ENCODE data around the gene HYAL2.

Gene HYAL2

GRCh38 chr3:50358355-50358910 is 35.9 kb upstream of the HYAL2 start:
- Histone ChIP-seq H3K4me3 (ENCODE audit: low read length in 2 of 2) (peak overlapping the region; percentile 77 to 97), H3K36me3 (ENCODE audit: control insufficient read depth in 2 of 2, insufficient read depth in 2 of 2, low read length in 2 of 2) (peaks cover 7 to 28% of the 10 kb centered on the region in 2 donors), H3K4me1 (ENCODE audit: control insufficient read depth, insufficient read depth, low read length) (peaks cover 49% of the 10 kb centered on the region), H3K9ac (ENCODE audit: low read length in 2 of 2) (peak overlapping the region; percentile 81 to 98), H3K9me3 (ENCODE audit: control insufficient read depth in 2 of 2, low read length in 2 of 2) (no peaks in the 10 kb centered on the region), H3K27me3 (ENCODE audit: control insufficient read depth in 1 of 2, insufficient read depth in 2 of 2, low read length in 2 of 2) (no peaks in the 10 kb centered on the region), H3K27ac (ENCODE audit: low read length) (peak overlapping the region; percentile 86)

- Histone ChIP-seq H3K9ac (ENCODE audit: low read length in 2 of 2) (peak overlapping the region; percentile 80 to 81), H3K27me3 (ENCODE audit: control insufficient read depth in 1 of 2, insufficient read depth in 2 of 2, low read length in 2 of 2) (no peaks in the 10 kb centered on the region), H3K4me3 (ENCODE audit: low read length in 2 of 2) (peak overlapping the region; percentile 77 to 97), H3K4me1 (ENCODE audit: control insufficient read depth, insufficient read depth, low read length) (peaks cover 52% of the 10 kb centered on the region), H3K27ac (ENCODE audit: low read length) (peak overlapping the region; percentile 11), H3K9me3 (ENCODE audit: control insufficient read depth in 2 of 2, low read length in 2 of 2) (no peaks in the 10 kb centered on the region), H3K36me3 (ENCODE audit: control insufficient read depth in 2 of 2, insufficient read depth in 2 of 2, low read length in 2 of 2) (peaks cover 7 to 31% of the 10 kb centered on the region in 2 donors)
Measured at GRCh38 chr3:50357481-50357880, 34.9 kb upstream of the HYAL2 start.

- Histone ChIP-seq H3K4me1 (ENCODE audit: control insufficient read depth, insufficient read depth, low read length) (peaks cover 55% of the 10 kb centered on the region), H3K9ac (ENCODE audit: low read length in 2 of 2) (peak overlapping the region; percentile 80 to 81), H3K27ac (ENCODE audit: low read length) (no peak overlapping the region), H3K27me3 (ENCODE audit: control insufficient read depth in 1 of 2, insufficient read depth in 2 of 2, low read length in 2 of 2) (no peaks in the 10 kb centered on the region), H3K9me3 (ENCODE audit: control insufficient read depth in 2 of 2, low read length in 2 of 2) (no peaks in the 10 kb centered on the region), H3K4me3 (ENCODE audit: low read length in 2 of 2) (peak overlapping the region; percentile 77 to 97), H3K36me3 (ENCODE audit: control insufficient read depth in 2 of 2, insufficient read depth in 2 of 2, low read length in 2 of 2) (peaks cover 7 to 31% of the 10 kb centered on the region in 2 donors)
Measured at GRCh38 chr3:50356553-50356952, 34.0 kb upstream of the HYAL2 start.

GRCh38 chr3:50355829-50356552 is 33.4 kb upstream of the HYAL2 start:
- Histone ChIP-seq H3K9ac (ENCODE audit: low read length in 2 of 2) (peak overlapping the region; percentile 60 to 81), H3K4me3 (ENCODE audit: low read length in 2 of 2) (peak overlapping the region; percentile 77 to 97), H3K36me3 (ENCODE audit: control insufficient read depth in 2 of 2, insufficient read depth in 2 of 2, low read length in 2 of 2) (peaks cover 7 to 31% of the 10 kb centered on the region in 2 donors), H3K27ac (ENCODE audit: low read length) (no peak overlapping the region), H3K27me3 (ENCODE audit: control insufficient read depth in 1 of 2, insufficient read depth in 2 of 2, low read length in 2 of 2) (no peaks in the 10 kb centered on the region), H3K4me1 (ENCODE audit: control insufficient read depth, insufficient read depth, low read length) (peaks cover 61% of the 10 kb centered on the region), H3K9me3 (ENCODE audit: control insufficient read depth in 2 of 2, low read length in 2 of 2) (no peaks in the 10 kb centered on the region)

- H3K4me1 ChIP-seq (ENCODE audit: control insufficient read depth, insufficient read depth, low read length): peaks cover 67% of the 10 kb centered on the region
- peaks cover 7 to 31% of the 10 kb centered on the region in 2 donors for H3K36me3 ChIP-seq (ENCODE audit: control insufficient read depth in 2 of 2, insufficient read depth in 2 of 2, low read length in 2 of 2)
Measured at GRCh38 chr3:50354850-50355249, 32.3 kb upstream of the HYAL2 start.

GRCh38 chr3:50354186-50354764 is 31.7 kb upstream of the HYAL2 start:
- no peak overlapping the region for H3K27ac ChIP-seq (ENCODE audit: low read length)
- H3K4me1 ChIP-seq (ENCODE audit: control insufficient read depth, insufficient read depth, low read length): peaks cover 67% of the 10 kb centered on the region
- no peaks in the 10 kb centered on the region for H3K9me3 ChIP-seq (ENCODE audit: control insufficient read depth in 2 of 2, low read length in 2 of 2)
- no peak overlapping the region for H3K9ac ChIP-seq (ENCODE audit: low read length in 2 of 2)
- H3K27me3 ChIP-seq (ENCODE audit: control insufficient read depth in 1 of 2, insufficient read depth in 2 of 2, low read length in 2 of 2): no peaks in the 10 kb centered on the region
- H3K4me3 ChIP-seq (ENCODE audit: low read length in 2 of 2): no peak overlapping the region
- peaks cover 7 to 31% of the 10 kb centered on the region in 2 donors for H3K36me3 ChIP-seq (ENCODE audit: control insufficient read depth in 2 of 2, insufficient read depth in 2 of 2, low read length in 2 of 2)

More at GRCh38 chr3:50354850-50355249, 32.3 kb upstream of the HYAL2 start:
- H3K27me3 ChIP-seq (ENCODE audit: control insufficient read depth in 1 of 2, insufficient read depth in 2 of 2, low read length in 2 of 2): no peaks in the 10 kb centered on the region
- H3K4me3 ChIP-seq (ENCODE audit: low read length in 2 of 2): no peak overlapping the region
- no peak overlapping the region for H3K9ac ChIP-seq (ENCODE audit: low read length in 2 of 2)
- H3K27ac ChIP-seq (ENCODE audit: low read length): no peak overlapping the region
- H3K9me3 ChIP-seq (ENCODE audit: control insufficient read depth in 2 of 2, low read length in 2 of 2): no peaks in the 10 kb centered on the region

GRCh38 chr3:50353245-50354004 is 30.9 kb upstream of the HYAL2 start:
- Histone ChIP-seq H3K4me1 (ENCODE audit: control insufficient read depth, insufficient read depth, low read length) (peaks cover 65% of the 10 kb centered on the region), H3K9ac (ENCODE audit: low read length in 2 of 2) (no peak overlapping the region), H3K4me3 (ENCODE audit: low read length in 2 of 2) (no peak overlapping the region), H3K27ac (ENCODE audit: low read length) (no peak overlapping the region), H3K36me3 (ENCODE audit: control insufficient read depth in 2 of 2, insufficient read depth in 2 of 2, low read length in 2 of 2) (peaks cover 7 to 34% of the 10 kb centered on the region in 2 donors), H3K27me3 (ENCODE audit: control insufficient read depth in 1 of 2, insufficient read depth in 2 of 2, low read length in 2 of 2) (no peaks in the 10 kb centered on the region), H3K9me3 (ENCODE audit: control insufficient read depth in 2 of 2, low read length in 2 of 2) (no peaks in the 10 kb centered on the region)

GRCh38 chr3:50352781-50353180 is 30.2 kb upstream of the HYAL2 start:
- peaks cover 7 to 40% of the 10 kb centered on the region in 2 donors for H3K36me3 ChIP-seq (ENCODE audit: control insufficient read depth in 2 of 2, insufficient read depth in 2 of 2, low read length in 2 of 2)
- peaks cover 61% of the 10 kb centered on the region for H3K4me1 ChIP-seq (ENCODE audit: control insufficient read depth, insufficient read depth, low read length)
- no peaks in the 10 kb centered on the region for H3K27me3 ChIP-seq (ENCODE audit: control insufficient read depth in 1 of 2, insufficient read depth in 2 of 2, low read length in 2 of 2)
- H3K27ac ChIP-seq (ENCODE audit: low read length): no peak overlapping the region
- no peak overlapping the region for H3K9ac ChIP-seq (ENCODE audit: low read length in 2 of 2)
- no peak overlapping the region for H3K4me3 ChIP-seq (ENCODE audit: low read length in 2 of 2)
- H3K9me3 ChIP-seq (ENCODE audit: control insufficient read depth in 2 of 2, low read length in 2 of 2): no peaks in the 10 kb centered on the region

GRCh38 chr3:50351323-50351697 is 28.8 kb upstream of the HYAL2 start:
- peak overlapping the region; percentile 42 to 74 for H3K9ac ChIP-seq (ENCODE audit: low read length in 2 of 2)
- H3K9me3 ChIP-seq (ENCODE audit: control insufficient read depth in 2 of 2, low read length in 2 of 2): no peaks in the 10 kb centered on the region
- H3K27ac ChIP-seq (ENCODE audit: low read length): peak overlapping the region; percentile 90
- peaks cover 49% of the 10 kb centered on the region for H3K4me1 ChIP-seq (ENCODE audit: control insufficient read depth, insufficient read depth, low read length)
- H3K4me3 ChIP-seq (ENCODE audit: low read length in 2 of 2): peak overlapping the region; percentile 83 to 99
- H3K36me3 ChIP-seq (ENCODE audit: control insufficient read depth in 2 of 2, insufficient read depth in 2 of 2, low read length in 2 of 2): peaks cover 4 to 39% of the 10 kb centered on the region in 2 donors
- no peaks in the 10 kb centered on the region for H3K27me3 ChIP-seq (ENCODE audit: control insufficient read depth in 1 of 2, insufficient read depth in 2 of 2, low read length in 2 of 2)

GRCh38 chr3:50350527-50351322 is 28.2 kb upstream of the HYAL2 start, which contains the start of the genes CYB561D2 and NPRL2:
Gene CYB561D2, plus strand, starts transcription at chr3:50350862. Its CDS starts 572 bp downstream, at chr3:50351434.
Gene NPRL2, minus strand, starts transcription at chr3:50350775. Its CDS starts 123 bp downstream, at chr3:50350652.
- peaks cover 4 to 38% of the 10 kb centered on the region in 2 donors for H3K36me3 ChIP-seq (ENCODE audit: control insufficient read depth in 2 of 2, insufficient read depth in 2 of 2, low read length in 2 of 2)
- peak within 1 kb of the TSS; percentile 90 for H3K27ac ChIP-seq (ENCODE audit: low read length)
- peaks cover 45% of the 10 kb centered on the region for H3K4me1 ChIP-seq (ENCODE audit: control insufficient read depth, insufficient read depth, low read length)

More at GRCh38 chr3:50350527-50351322, 28.2 kb upstream of the HYAL2 start, which contains the start of the genes CYB561D2 and NPRL2:
- Histone ChIP-seq H3K4me3 (ENCODE audit: low read length in 2 of 2) (peak within 1 kb of the TSS; percentile 83 to 99), H3K9me3 (ENCODE audit: control insufficient read depth in 2 of 2, low read length in 2 of 2) (no peaks in the 10 kb centered on the region), H3K27me3 (ENCODE audit: control insufficient read depth in 1 of 2, insufficient read depth in 2 of 2, low read length in 2 of 2) (no peaks in the 10 kb centered on the region), H3K9ac (ENCODE audit: low read length in 2 of 2) (peak within 1 kb of the TSS; percentile 74 to 89)

All from stomach smooth muscle (tissue), 2 donors.